Dendritic cell treated with granulocyte-macrophage colony-stimulating factor and Interleukin-4, amounts not matched to agents 40 ng/mL and 50 ng/mL, for 4 days (primary cell): ENCODE measurements around the gene TRPM2.
A peak's percentile ranks its signal among the peaks of the same experiment; 100 is the strongest.

ENCODE experiments used
- H3K27ac Mint-ChIP-seq: one replicate; pipeline ENCODE4 v1.8.0; 2022; ENCODE audit warnings: mild to moderate bottlenecking, mixed read lengths
- H3K27me3 Mint-ChIP-seq: one replicate; pipeline ENCODE4 v1.8.0; 2022; ENCODE audit warnings: mild to moderate bottlenecking, mixed read lengths
- H3K36me3 Mint-ChIP-seq: one replicate; pipeline ENCODE4 v1.8.0; 2022; ENCODE audit warnings: low read depth, mixed read lengths
- H3K4me1 Mint-ChIP-seq: one replicate; pipeline ENCODE4 v1.8.0; 2022; ENCODE audit warnings: low read depth, mixed read lengths
- H3K4me3 Mint-ChIP-seq: one replicate; pipeline ENCODE4 v1.8.0; 2022; ENCODE audit warnings: mild to moderate bottlenecking, moderate library complexity, mixed read lengths
- H3K9me3 Mint-ChIP-seq: one replicate; pipeline ENCODE4 v1.8.0; 2022; ENCODE audit warnings: mixed read lengths
- intact Hi-C: fragments of 100-400 bp; cut with micrococcal nuclease; formaldehyde crosslinking; loops from one replicate; pipeline ENCODE4 v1.15.0; 2022

Gene TRPM2

DNA sequence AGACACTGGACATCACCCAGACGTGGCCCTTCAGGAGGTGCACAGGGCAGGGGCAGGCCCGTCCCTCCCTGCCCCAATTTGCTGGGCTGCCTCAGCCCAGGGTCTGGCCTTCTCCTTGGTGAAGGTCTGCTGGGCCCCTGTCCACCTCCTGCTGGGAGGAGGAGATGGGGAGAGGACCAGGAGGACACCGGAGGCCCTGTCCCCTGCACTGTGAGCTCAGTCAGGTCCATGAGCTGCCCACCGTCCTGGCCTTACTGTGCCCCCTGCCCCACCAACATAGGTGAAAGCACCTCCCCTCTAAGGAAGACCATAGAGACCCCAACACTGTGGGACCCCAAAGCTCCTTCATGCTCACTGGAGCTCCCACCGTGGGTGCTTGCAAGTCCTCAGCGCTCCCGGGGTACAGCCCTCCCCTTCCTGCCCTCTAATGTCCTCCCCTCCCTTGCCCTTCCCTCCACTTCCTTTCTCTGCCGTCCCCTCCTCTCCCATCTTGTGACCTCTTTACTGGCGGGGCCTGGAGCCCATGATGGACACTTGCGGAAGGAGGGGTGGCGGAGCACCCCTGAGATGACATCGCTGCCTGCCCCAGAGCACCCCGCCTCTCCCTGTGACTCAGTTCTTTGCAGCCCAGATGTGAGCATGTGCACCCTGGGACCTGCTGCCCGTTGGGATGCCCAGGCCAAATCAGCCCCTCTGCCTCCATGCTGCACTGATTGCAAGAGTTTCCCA is 106.5 kb downstream of the TRPM2 start:
- Mint-ChIP-seq H3K9me3 (no peaks in the 10 kb centered on the region), H3K36me3 (peaks cover 15% of the 10 kb centered on the region), H3K27ac (peak overlapping the region; percentile 68), H3K4me1 (peaks cover 39% of the 10 kb centered on the region), H3K4me3 (no peak overlapping the region), H3K27me3 (peaks cover 7% of the 10 kb centered on the region)
- intact Hi-C loops: loop anchor here (5.0 kb wide), 1 partner anchor 448 kb away; the partner anchor contains the start of gene TRAPPC10

DNA sequence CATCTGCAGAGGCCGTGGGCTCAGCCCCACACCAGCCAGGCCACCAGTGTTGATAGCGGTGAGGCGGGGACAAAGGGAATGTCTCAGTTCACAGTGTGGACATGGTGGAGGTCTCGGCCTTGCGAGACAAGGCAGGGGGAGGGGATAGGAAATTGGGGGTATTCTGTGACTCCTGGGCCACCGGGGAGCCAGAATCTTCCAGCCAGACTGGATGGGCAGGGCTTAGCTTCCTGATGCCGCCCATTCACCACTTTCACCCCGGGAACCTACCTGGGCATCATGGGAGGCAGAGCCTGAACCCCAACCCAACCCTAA is 107.0 kb downstream of the TRPM2 start:
- intact Hi-C loops: no loop called here
- peaks cover 37% of the 10 kb centered on the region for H3K4me1 Mint-ChIP-seq
- H3K4me3 Mint-ChIP-seq: no peak overlapping the region
- peak overlapping the region; percentile 68 for H3K27ac Mint-ChIP-seq
- H3K36me3 Mint-ChIP-seq: peaks cover 15% of the 10 kb centered on the region
- H3K9me3 Mint-ChIP-seq: no peaks in the 10 kb centered on the region
- peaks cover 5% of the 10 kb centered on the region for H3K27me3 Mint-ChIP-seq

- peaks cover 15% of the 10 kb centered on the region for H3K36me3 Mint-ChIP-seq
- H3K27me3 Mint-ChIP-seq: peaks cover 5% of the 10 kb centered on the region
- peak overlapping the region; percentile 68 for H3K27ac Mint-ChIP-seq
- no peaks in the 10 kb centered on the region for H3K9me3 Mint-ChIP-seq
- H3K4me1 Mint-ChIP-seq: peaks cover 37% of the 10 kb centered on the region
- intact Hi-C loops: no loop called here
- H3K4me3 Mint-ChIP-seq: no peak overlapping the region
These were observed 107.6 kb downstream of the TRPM2 start for GRCh38 chr21:44461005-44461404.

GRCh38 chr21:44461464-44462001 is 108.1 kb downstream of the TRPM2 start:
- no peak overlapping the region for H3K27ac Mint-ChIP-seq
- H3K9me3 Mint-ChIP-seq: no peaks in the 10 kb centered on the region
- H3K4me1 Mint-ChIP-seq: peaks cover 32% of the 10 kb centered on the region
- H3K4me3 Mint-ChIP-seq: no peak overlapping the region
- peaks cover 13% of the 10 kb centered on the region for H3K36me3 Mint-ChIP-seq
- peaks cover 3% of the 10 kb centered on the region for H3K27me3 Mint-ChIP-seq
- intact Hi-C loops: no loop called here

DNA sequence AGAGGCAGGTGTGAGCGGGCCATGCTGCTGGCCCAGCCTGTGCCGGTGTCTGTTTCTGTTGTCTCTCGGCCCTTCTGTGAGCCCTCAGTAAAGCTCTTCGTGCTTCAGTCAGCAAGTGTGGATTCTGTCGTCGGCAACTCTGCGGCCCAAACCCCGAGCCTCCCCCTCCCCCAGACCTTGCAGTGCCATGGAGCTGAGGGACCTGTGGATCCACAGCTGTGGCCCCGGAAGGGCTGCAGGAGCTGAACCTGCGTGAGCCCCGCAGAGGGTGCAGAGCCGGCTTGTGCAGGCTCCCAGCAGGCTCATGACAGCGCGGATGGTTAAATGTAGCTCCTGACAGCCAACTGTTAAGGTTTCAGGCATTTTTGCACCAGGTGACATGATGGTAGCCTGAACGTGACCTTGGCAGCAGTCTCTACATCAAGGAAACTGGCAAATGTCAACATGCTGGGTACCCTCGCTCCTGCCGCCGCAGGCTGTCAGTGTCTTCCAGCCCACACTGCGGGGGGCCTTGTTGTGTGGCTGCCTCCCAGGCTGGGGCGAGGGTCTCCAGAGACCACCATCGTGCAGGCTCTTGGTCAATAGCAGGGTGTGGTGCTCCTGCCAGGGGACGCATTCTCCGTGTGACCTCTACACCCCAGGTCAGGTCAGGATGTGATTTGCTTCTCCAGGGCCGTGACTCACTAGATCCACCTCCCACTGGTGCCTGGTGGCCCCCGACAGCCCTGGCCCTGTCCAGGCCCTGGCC is 108.8 kb downstream of the TRPM2 start:
- intact Hi-C loops: no loop called here
- H3K27me3 Mint-ChIP-seq: peaks cover 2% of the 10 kb centered on the region
- peaks cover 30% of the 10 kb centered on the region for H3K4me1 Mint-ChIP-seq
- no peak overlapping the region for H3K4me3 Mint-ChIP-seq
- no peak overlapping the region for H3K27ac Mint-ChIP-seq
- H3K36me3 Mint-ChIP-seq: peaks cover 6% of the 10 kb centered on the region
- H3K9me3 Mint-ChIP-seq: no peaks in the 10 kb centered on the region

DNA sequence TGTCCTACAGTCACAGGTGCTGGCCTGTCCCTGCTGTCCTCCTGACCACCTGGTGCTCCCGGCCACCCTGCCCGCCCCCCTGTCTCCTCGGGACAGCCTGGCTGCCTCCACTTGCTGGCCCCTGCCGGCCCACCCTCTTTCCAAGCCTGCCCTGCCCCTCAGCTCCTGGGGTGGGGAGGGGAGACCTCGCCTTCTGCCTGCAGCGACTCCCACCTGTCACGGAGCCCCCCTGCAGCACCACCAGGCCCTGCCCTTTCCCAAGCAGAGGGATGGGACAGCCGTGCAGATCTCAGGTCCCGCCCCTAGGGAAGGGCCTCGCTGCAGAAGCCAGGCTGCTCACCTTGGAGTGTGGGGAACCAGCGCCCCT is 109.4 kb downstream of the TRPM2 start:
- intact Hi-C loops: no loop called here
- H3K9me3 Mint-ChIP-seq: no peaks in the 10 kb centered on the region
- peaks cover under 1% of the 10 kb centered on the region for H3K36me3 Mint-ChIP-seq
- no peak overlapping the region for H3K4me3 Mint-ChIP-seq
- H3K27me3 Mint-ChIP-seq: peaks cover 2% of the 10 kb centered on the region
- H3K27ac Mint-ChIP-seq: no peak overlapping the region
- peaks cover 30% of the 10 kb centered on the region for H3K4me1 Mint-ChIP-seq

- Mint-ChIP-seq H3K27me3 (peaks cover 2% of the 10 kb centered on the region), H3K4me3 (no peak overlapping the region), H3K36me3 (no peaks in the 10 kb centered on the region), H3K9me3 (no peaks in the 10 kb centered on the region), H3K27ac (no peak overlapping the region), H3K4me1 (peaks cover 23% of the 10 kb centered on the region)
- intact Hi-C loops: no loop called here
These were observed 110.3 kb downstream of the TRPM2 start for GRCh38 chr21:44463724-44464123.

- H3K27me3 Mint-ChIP-seq: peaks cover 2% of the 10 kb centered on the region
- intact Hi-C loops: no loop called here
- H3K36me3 Mint-ChIP-seq: no peaks in the 10 kb centered on the region
- H3K4me1 Mint-ChIP-seq: peaks cover 16% of the 10 kb centered on the region
- H3K4me3 Mint-ChIP-seq: no peak overlapping the region
- no peak overlapping the region for H3K27ac Mint-ChIP-seq
- H3K9me3 Mint-ChIP-seq: no peaks in the 10 kb centered on the region
These were observed 110.9 kb downstream of the TRPM2 start for GRCh38 chr21:44464351-44464750.

DNA sequence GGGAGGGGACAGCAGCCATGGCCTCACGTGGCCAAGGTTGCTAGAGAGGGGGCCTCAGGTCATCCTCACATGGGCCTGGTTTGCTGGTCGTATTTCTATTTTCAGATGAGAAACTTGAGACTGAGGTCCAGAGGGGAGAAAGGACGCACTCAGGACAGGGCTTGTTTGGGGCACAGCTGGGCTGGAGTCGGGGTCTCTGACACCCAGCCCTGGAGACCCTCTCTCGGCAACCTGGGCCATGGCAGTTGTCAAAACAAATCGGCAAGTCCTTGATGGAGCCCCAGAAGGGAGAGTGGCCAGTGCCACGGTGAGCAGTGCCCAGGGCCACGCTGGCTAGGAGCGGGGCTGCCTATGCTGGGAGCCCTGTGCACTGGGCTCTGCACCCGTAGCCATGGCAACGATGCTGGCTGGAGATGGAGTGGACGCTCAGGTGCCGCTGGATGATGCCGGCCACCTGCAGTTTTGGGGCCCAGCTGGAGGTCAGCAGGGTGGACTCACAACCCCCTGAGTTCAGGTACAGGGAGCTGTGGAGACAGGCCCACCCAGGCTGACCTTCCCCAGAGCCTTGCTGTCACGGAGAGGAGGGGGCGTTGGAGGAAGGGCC is 113.0 kb downstream of the TRPM2 start:
- Mint-ChIP-seq H3K27me3 (peaks cover 2% of the 10 kb centered on the region), H3K27ac (no peak overlapping the region), H3K9me3 (no peaks in the 10 kb centered on the region), H3K4me3 (no peak overlapping the region), H3K4me1 (no peaks in the 10 kb centered on the region), H3K36me3 (no peaks in the 10 kb centered on the region)
- intact Hi-C loops: no loop called here

- H3K27me3 Mint-ChIP-seq: peaks cover 2% of the 10 kb centered on the region
- H3K9me3 Mint-ChIP-seq: no peaks in the 10 kb centered on the region
- intact Hi-C loops: no loop called here
- H3K4me1 Mint-ChIP-seq: no peaks in the 10 kb centered on the region
- H3K36me3 Mint-ChIP-seq: no peaks in the 10 kb centered on the region
- no peak overlapping the region for H3K4me3 Mint-ChIP-seq
- no peak overlapping the region for H3K27ac Mint-ChIP-seq
These were observed 113.8 kb downstream of the TRPM2 start for GRCh38 chr21:44466996-44467858.

GRCh38 chr21:44467859-44468195 is 114.4 kb downstream of the TRPM2 start:
- H3K4me1 Mint-ChIP-seq: no peaks in the 10 kb centered on the region
- H3K4me3 Mint-ChIP-seq: no peak overlapping the region
- H3K27me3 Mint-ChIP-seq: peaks cover 2% of the 10 kb centered on the region
- intact Hi-C loops: no loop called here
- H3K36me3 Mint-ChIP-seq: no peaks in the 10 kb centered on the region
- no peaks in the 10 kb centered on the region for H3K9me3 Mint-ChIP-seq
- no peak overlapping the region for H3K27ac Mint-ChIP-seq

GRCh38 chr21:44471341-44471740 is 117.9 kb downstream of the TRPM2 start:
- Mint-ChIP-seq H3K9me3 (no peaks in the 10 kb centered on the region), H3K4me1 (no peaks in the 10 kb centered on the region), H3K27ac (no peak overlapping the region), H3K27me3 (peaks cover 2% of the 10 kb centered on the region), H3K36me3 (no peaks in the 10 kb centered on the region), H3K4me3 (no peak overlapping the region)
- intact Hi-C loops: no loop called here

- intact Hi-C loops: no loop called here
- Mint-ChIP-seq H3K27me3 (no peaks in the 10 kb centered on the region), H3K27ac (no peak overlapping the region), H3K9me3 (no peaks in the 10 kb centered on the region), H3K4me3 (no peak overlapping the region), H3K4me1 (no peaks in the 10 kb centered on the region), H3K36me3 (no peaks in the 10 kb centered on the region)
These were observed 118.6 kb downstream of the TRPM2 start for GRCh38 chr21:44471996-44472395.
